H1 (cell line): Measurements from ENCODE around the gene FAM221B.

Source experiments
- ASH2L ChIP-seq: fragments of 200-600, 300-600 bp; sonication (generic); IDR thresholded peaks from one replicate; pipeline ENCODE4 v1.7.1; 2017; ENCODE audit warnings: low read length
- BCL11A ChIP-seq, 2 experiments: IDR thresholded peaks; one replicate each; pipeline ENCODE4 v1.6.1; 2011; ENCODE audit warnings: low read depth in 2 of 2, low read length in 2 of 2, mild to moderate bottlenecking in 2 of 2
- EZH2 ChIP-seq: fragments of 200-600 bp; sonication (generic); IDR thresholded peaks from 2 replicates; pipeline ENCODE4 v1.7.1; 2012; ENCODE audit warnings: low read depth, mild to moderate bottlenecking, moderate library complexity, low read length, inconsistent platforms; ENCODE audit not compliant: severe bottlenecking
- HDAC2 ChIP-seq, 2 experiments: fragments of 300-600 bp in 1 of 2; sonication (generic) in 1 of 2; IDR thresholded peaks; 2 replicates each; pipeline ENCODE4 v1.6.1; 2011 to 2012; ENCODE audit warnings: low read depth in 2 of 2, low read length in 2 of 2, mild to moderate bottlenecking in 2 of 2, moderate library complexity in 2 of 2, borderline replicate concordance in 1 of 2, inconsistent platforms in 1 of 2
- JUND ChIP-seq: IDR thresholded peaks from 2 replicates; pipeline ENCODE4 v1.6.1; 2011; ENCODE audit warnings: mild to moderate bottlenecking, improper control_type of control experiment, low read length
- KDM5A ChIP-seq: fragments of 200-600 bp; IDR thresholded peaks from 2 replicates; pipeline ENCODE4 v1.7.1; 2012; ENCODE audit warnings: mild to moderate bottlenecking, low read length, inconsistent platforms, mixed read lengths
- POLR2A ChIP-seq, 2 experiments: IDR thresholded peaks; 1 replicate in 1 of 2; 2 replicates in 1 of 2; pipeline ENCODE4 v1.6.1; 2011; ENCODE audit warnings: low read depth in 2 of 2, low read length in 2 of 2, mild to moderate bottlenecking in 2 of 2; ENCODE audit errors: control extremely low read depth in 1 of 2
- SIN3A ChIP-seq, 2 experiments: IDR thresholded peaks in 1 of 2; conservative IDR thresholded peaks in 1 of 2; 2 replicates each; pipeline ENCODE4 v1.6.1; 2011 to 2012; ENCODE audit warnings: low read length in 2 of 2, improper control_type of control experiment in 1 of 2, low read depth in 1 of 2, mild to moderate bottlenecking in 1 of 2
- SP1 ChIP-seq: IDR thresholded peaks from 2 replicates; pipeline ENCODE4 v1.6.1; 2011; ENCODE audit warnings: low read depth, low read length
- YY1 ChIP-seq: IDR thresholded peaks from 2 replicates; pipeline ENCODE4 v1.6.1; 2011; ENCODE audit warnings: low read depth, mild to moderate bottlenecking, low read length
- TF ChIP-seq, protein P1 (sequence below), 3 experiments: IDR thresholded peaks; 1 replicate in 2 of 3; 2 replicates in 1 of 3; pipeline versions ENCODE4 v1.5.1 to v1.6.1; 2011; ENCODE audit warnings: low read length in 3 of 3, mild to moderate bottlenecking in 3 of 3, inconsistent platforms in 2 of 3, low read depth in 1 of 3, moderate library complexity in 1 of 3; ENCODE audit not compliant: insufficient read depth in 1 of 3; ENCODE audit errors: control extremely low read depth in 1 of 3
- TF ChIP-seq, protein P2 (sequence below): IDR thresholded peaks from 2 replicates; pipeline ENCODE4 v1.6.1; 2011; ENCODE audit warnings: low read depth, mild to moderate bottlenecking, low read length; ENCODE audit not compliant: insufficient read depth
- TF ChIP-seq, protein P3 (sequence below): IDR thresholded peaks from 2 replicates; pipeline ENCODE4 v1.6.1; 2012; ENCODE audit warnings: inconsistent platforms

- no peak for TF ChIP-seq JUND
- peak; percentile 90 to 98 for TF ChIP-seq SIN3A (conservative IDR thresholded peaks at IDR 0.05 in 1 of 2, IDR thresholded peaks at IDR 0.05 in 1 of 2; ENCODE audit: low read depth in 1 of 2, low read length in 2 of 2)
- TF ChIP-seq, protein P1, sequence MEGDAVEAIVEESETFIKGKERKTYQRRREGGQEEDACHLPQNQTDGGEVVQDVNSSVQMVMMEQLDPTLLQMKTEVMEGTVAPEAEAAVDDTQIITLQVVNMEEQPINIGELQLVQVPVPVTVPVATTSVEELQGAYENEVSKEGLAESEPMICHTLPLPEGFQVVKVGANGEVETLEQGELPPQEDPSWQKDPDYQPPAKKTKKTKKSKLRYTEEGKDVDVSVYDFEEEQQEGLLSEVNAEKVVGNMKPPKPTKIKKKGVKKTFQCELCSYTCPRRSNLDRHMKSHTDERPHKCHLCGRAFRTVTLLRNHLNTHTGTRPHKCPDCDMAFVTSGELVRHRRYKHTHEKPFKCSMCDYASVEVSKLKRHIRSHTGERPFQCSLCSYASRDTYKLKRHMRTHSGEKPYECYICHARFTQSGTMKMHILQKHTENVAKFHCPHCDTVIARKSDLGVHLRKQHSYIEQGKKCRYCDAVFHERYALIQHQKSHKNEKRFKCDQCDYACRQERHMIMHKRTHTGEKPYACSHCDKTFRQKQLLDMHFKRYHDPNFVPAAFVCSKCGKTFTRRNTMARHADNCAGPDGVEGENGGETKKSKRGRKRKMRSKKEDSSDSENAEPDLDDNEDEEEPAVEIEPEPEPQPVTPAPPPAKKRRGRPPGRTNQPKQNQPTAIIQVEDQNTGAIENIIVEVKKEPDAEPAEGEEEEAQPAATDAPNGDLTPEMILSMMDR (IDR thresholded peaks at IDR 0.05; ENCODE audit: control extremely low read depth in 1 of 3, insufficient read depth in 1 of 3, low read depth in 1 of 3, low read length in 3 of 3): no peak
- peak; percentile 26 for TF ChIP-seq ASH2L
- TF ChIP-seq SP1: 0 out of 2 replicates have a peak, but pooled peaks have one; percentile 19
- TF ChIP-seq HDAC2 (IDR thresholded peaks at IDR 0.05; ENCODE audit: borderline replicate concordance in 1 of 2, low read depth in 2 of 2, low read length in 2 of 2): no peak; a peak in 1 of 4 replicates
- TF ChIP-seq, protein P2, sequence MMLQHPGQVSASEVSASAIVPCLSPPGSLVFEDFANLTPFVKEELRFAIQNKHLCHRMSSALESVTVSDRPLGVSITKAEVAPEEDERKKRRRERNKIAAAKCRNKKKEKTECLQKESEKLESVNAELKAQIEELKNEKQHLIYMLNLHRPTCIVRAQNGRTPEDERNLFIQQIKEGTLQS: no peak
- TF ChIP-seq POLR2A (IDR thresholded peaks at IDR 0.05; ENCODE audit: control extremely low read depth in 1 of 2, low read depth in 2 of 2, low read length in 2 of 2): peak in 1 of 2 experiments; percentile 50; a peak in 2 of 3 replicates
- TF ChIP-seq BCL11A (IDR thresholded peaks at IDR 0.05; ENCODE audit: low read depth in 2 of 2, low read length in 2 of 2): no peak
- TF ChIP-seq, protein P3, sequence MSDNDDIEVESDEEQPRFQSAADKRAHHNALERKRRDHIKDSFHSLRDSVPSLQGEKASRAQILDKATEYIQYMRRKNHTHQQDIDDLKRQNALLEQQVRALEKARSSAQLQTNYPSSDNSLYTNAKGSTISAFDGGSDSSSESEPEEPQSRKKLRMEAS: peak; percentile 77
- TF ChIP-seq KDM5A: no peak
- no peak for TF ChIP-seq EZH2
- peak; percentile 68; the same call in 1 of the 2 replicates for TF ChIP-seq YY1
Measured at GRCh38 chr9:35812025-35812602, 16.4 kb downstream of the FAM221B start, which contains the start of gene SPAG8.
